ENCODE results near the gene PTPRN2. TPM values are rescaled to one million over a fixed set of nuclear protein-coding genes. Genes with fewer than 3 reads are reported as not detected.
A peak's percentile ranks its signal among the peaks of the same experiment; 100 is the strongest.

Gene PTPRN2
- total and polyA plus RNA-seq, 2 of the 13 experiments (the other 11 are each of a cell fraction or from before 2014, with no cell fraction given) = 2.5 to 24.2 TPM

DNA sequence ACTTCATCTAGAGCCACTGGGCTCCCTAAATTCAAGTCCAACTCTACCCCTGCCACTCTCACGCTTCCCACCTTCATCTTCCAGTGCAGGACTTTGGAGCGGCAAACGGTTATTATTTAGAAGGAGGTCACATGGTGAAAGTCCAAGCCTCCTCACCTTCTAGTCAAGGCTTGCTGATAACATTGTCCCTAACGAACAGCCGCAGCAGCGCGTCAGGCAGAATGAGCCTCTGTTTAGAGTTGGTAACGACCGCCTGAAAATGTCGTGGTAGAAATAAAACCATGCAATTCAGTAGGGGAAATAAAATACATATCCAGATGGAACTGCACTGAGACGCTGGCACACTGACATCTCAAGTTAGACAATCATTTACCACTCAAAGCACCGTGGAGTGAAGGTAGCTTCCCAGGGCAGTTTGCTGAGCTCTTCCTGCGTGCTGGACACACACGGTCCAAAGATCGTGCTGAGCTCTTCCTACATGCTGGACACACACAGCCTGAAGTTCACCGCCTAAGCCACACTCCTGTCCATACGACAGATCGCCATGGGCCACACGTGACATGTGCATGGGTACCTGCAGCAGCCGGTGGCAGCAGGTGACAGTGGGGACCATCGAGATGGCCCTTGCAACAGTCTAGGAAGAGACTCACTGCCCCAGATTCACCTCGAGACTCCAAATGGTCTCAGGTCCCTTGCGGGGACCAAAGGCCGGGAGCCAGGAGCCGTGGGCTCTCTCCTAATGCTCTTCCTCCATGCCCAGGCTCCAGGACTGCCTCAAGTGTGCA, 323.5 kb downstream of the PTPRN2 start (continued):
- TF ChIP-seq, protein P1, sequence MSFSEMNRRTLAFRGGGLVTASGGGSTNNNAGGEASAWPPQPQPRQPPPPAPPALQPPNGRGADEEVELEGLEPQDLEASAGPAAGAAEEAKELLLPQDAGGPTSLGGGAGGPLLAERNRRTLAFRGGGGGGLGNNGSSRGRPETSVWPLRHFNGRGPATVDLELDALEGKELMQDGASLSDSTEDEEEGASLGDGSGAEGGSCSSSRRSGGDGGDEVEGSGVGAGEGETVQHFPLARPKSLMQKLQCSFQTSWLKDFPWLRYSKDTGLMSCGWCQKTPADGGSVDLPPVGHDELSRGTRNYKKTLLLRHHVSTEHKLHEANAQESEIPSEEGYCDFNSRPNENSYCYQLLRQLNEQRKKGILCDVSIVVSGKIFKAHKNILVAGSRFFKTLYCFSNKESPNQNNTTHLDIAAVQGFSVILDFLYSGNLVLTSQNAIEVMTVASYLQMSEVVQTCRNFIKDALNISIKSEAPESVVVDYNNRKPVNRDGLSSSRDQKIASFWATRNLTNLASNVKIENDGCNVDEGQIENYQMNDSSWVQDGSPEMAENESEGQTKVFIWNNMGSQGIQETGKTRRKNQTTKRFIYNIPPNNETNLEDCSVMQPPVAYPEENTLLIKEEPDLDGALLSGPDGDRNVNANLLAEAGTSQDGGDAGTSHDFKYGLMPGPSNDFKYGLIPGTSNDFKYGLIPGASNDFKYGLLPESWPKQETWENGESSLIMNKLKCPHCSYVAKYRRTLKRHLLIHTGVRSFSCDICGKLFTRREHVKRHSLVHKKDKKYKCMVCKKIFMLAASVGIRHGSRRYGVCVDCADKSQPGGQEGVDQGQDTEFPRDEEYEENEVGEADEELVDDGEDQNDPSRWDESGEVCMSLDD (CRISPR knock-in tag; IDR thresholded peaks at IDR 0.05; ENCODE audit: borderline replicate concordance) = no peak
- TF ChIP-seq, protein P2, sequence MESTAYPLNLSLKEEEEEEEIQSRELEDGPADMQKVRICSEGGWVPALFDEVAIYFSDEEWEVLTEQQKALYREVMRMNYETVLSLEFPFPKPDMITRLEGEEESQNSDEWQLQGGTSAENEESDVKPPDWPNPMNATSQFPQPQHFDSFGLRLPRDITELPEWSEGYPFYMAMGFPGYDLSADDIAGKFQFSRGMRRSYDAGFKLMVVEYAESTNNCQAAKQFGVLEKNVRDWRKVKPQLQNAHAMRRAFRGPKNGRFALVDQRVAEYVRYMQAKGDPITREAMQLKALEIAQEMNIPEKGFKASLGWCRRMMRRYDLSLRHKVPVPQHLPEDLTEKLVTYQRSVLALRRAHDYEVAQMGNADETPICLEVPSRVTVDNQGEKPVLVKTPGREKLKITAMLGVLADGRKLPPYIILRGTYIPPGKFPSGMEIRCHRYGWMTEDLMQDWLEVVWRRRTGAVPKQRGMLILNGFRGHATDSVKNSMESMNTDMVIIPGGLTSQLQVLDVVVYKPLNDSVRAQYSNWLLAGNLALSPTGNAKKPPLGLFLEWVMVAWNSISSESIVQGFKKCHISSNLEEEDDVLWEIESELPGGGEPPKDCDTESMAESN (CRISPR knock-in tag; conservative IDR thresholded peaks at IDR 0.05) = no peak; the same call in 1 of the 2 replicates
- TF ChIP-seq, protein P3, sequence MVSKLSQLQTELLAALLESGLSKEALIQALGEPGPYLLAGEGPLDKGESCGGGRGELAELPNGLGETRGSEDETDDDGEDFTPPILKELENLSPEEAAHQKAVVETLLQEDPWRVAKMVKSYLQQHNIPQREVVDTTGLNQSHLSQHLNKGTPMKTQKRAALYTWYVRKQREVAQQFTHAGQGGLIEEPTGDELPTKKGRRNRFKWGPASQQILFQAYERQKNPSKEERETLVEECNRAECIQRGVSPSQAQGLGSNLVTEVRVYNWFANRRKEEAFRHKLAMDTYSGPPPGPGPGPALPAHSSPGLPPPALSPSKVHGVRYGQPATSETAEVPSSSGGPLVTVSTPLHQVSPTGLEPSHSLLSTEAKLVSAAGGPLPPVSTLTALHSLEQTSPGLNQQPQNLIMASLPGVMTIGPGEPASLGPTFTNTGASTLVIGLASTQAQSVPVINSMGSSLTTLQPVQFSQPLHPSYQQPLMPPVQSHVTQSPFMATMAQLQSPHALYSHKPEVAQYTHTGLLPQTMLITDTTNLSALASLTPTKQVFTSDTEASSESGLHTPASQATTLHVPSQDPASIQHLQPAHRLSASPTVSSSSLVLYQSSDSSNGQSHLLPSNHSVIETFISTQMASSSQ (IDR thresholded peaks at IDR 0.05; ENCODE audit: low read depth) = peak; percentile 90
- TF ChIP-seq, protein P3 (CRISPR knock-in tag; IDR thresholded peaks at IDR 0.05; ENCODE audit: borderline replicate concordance) = peak; percentile 94
- TF ChIP-seq, protein P4, sequence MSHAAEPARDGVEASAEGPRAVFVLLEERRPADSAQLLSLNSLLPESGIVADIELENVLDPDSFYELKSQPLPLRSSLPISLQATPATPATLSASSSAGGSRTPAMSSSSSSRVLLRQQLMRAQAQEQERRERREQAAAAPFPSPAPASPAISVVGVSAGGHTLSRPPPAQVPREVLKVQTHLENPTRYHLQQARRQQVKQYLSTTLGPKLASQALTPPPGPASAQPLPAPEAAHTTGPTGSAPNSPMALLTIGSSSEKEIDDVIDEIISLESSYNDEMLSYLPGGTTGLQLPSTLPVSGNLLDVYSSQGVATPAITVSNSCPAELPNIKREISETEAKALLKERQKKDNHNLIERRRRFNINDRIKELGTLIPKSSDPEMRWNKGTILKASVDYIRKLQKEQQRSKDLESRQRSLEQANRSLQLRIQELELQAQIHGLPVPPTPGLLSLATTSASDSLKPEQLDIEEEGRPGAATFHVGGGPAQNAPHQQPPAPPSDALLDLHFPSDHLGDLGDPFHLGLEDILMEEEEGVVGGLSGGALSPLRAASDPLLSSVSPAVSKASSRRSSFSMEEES (CRISPR knock-in tag; IDR thresholded peaks at IDR 0.05) = peak; percentile 42; the same call in 1 of the 2 replicates
- TF ChIP-seq KDM6A (CRISPR knock-in tag; IDR thresholded peaks at IDR 0.05; ENCODE audit: low read depth) = peak; percentile 72
- no peak for TF ChIP-seq FIP1L1 (IDR thresholded peaks at IDR 0.05; ENCODE audit: borderline replicate concordance, insufficient read depth, low read depth, low read length)
- TF ChIP-seq FOXO1 (CRISPR knock-in tag; IDR thresholded peaks at IDR 0.05) = peak; percentile 28; the same call in 1 of the 2 replicates
- TF ChIP-seq, protein P5, sequence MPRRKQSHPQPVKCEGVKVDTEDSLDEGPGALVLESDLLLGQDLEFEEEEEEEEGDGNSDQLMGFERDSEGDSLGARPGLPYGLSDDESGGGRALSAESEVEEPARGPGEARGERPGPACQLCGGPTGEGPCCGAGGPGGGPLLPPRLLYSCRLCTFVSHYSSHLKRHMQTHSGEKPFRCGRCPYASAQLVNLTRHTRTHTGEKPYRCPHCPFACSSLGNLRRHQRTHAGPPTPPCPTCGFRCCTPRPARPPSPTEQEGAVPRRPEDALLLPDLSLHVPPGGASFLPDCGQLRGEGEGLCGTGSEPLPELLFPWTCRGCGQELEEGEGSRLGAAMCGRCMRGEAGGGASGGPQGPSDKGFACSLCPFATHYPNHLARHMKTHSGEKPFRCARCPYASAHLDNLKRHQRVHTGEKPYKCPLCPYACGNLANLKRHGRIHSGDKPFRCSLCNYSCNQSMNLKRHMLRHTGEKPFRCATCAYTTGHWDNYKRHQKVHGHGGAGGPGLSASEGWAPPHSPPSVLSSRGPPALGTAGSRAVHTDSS (CRISPR knock-in tag; conservative IDR thresholded peaks at IDR 0.05) = no peak
- TF ChIP-seq BHLHE40 (IDR thresholded peaks at IDR 0.05; ENCODE audit: low read length) = peak; percentile 91
- TF ChIP-seq ZIK1 (CRISPR knock-in tag; IDR thresholded peaks at IDR 0.05; ENCODE audit: borderline replicate concordance, low read depth) = no peak
- TF ChIP-seq ZNF788 (CRISPR knock-in tag; IDR thresholded peaks at IDR 0.05; ENCODE audit: borderline replicate concordance) = peak; percentile 32; the same call in 1 of the 2 replicates
- 0 out of 2 replicates have a peak, but pooled peaks have one; percentile 45 for TF ChIP-seq TAF1 (CRISPR knock-in tag; IDR thresholded peaks at IDR 0.05)
